ENCODE results near the gene TSPAN7. TPM values are rescaled to one million over a fixed set of nuclear protein-coding genes. Genes with fewer than 3 reads are reported as not detected.
A peak's percentile ranks its signal among the peaks of the same experiment; 100 is the strongest.

TSPAN7 gene
- total RNA-seq, 1 experiment from 2014 or later = 3.5 TPM

DNA sequence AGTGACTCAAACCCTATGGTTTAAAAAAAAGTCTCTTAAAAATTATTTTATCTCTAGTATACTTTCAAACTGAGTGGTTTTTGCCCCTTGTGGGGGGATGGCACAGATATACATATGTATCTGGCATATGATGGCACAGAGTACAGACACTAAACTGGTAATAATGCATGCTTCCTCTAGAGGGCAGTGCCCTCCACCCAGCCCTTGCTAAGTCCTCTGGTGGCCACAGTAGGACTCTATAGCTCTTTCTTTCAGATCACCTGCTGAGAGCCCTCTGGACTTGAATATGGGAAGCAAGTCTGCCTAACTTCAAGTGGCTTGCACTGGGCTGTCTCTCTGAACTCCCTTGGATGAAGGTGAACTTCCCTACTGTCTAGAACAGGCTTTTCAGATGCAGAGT lies 66.3 kb downstream of the TSPAN7 start:
- H3K27me3 ChIP-seq (ENCODE audit: insufficient read depth, low read length) = no peaks in the 10 kb centered on the region
- H3K18ac ChIP-seq (ENCODE audit: insufficient read length, low read depth, low read length) = no peak overlapping the region
- no peaks in the 10 kb centered on the region for H3K23me2 ChIP-seq (ENCODE audit: insufficient read length, low read depth, low read length, poor library complexity, severe bottlenecking)
- Mint-ChIP-seq H3K4me1 (peaks cover 0 to 3% of the 10 kb centered on the region in 2 experiments; a peak in 1 of 4 replicates), H3K36me3 (ENCODE audit: insufficient read depth in 1 of 3, low read depth in 3 of 3) (no peaks in the 10 kb centered on the region; a peak in 1 of 7 replicates), H3K27me3 (ENCODE audit: low read depth) (no peaks in the 10 kb centered on the region), H3K4me3 (no peak overlapping the region), H3K27ac (no peak overlapping the region), H3K9me3 (peaks cover 52 to 60% of the 10 kb centered on the region in 2 experiments)
- no peak overlapping the region for H2AFZ ChIP-seq (ENCODE audit: low read length)
- no peaks in the 10 kb centered on the region for H3K4me1 ChIP-seq (ENCODE audit: insufficient read depth, low read length)
- H3K27ac ChIP-seq (ENCODE audit: insufficient read length, low read depth, low read length) = no peak overlapping the region
- H2BK20ac ChIP-seq (ENCODE audit: low read depth, low read length, poor library complexity, severe bottlenecking) = no peak overlapping the region
- no peaks in the 10 kb centered on the region for H4K20me1 ChIP-seq (ENCODE audit: control insufficient read depth, insufficient read depth, insufficient read length)
- H3K4ac ChIP-seq (ENCODE audit: low read depth, low read length) = no peak overlapping the region
- H2BK15ac ChIP-seq (ENCODE audit: low read depth, low read length) = no peak overlapping the region
- H2BK12ac ChIP-seq (ENCODE audit: insufficient read length, low read depth, low read length) = no peak overlapping the region
- DNase-seq = peak; percentile 63
- H3T11ph ChIP-seq (ENCODE audit: low read length) = no peak overlapping the region
- no peak overlapping the region for H2BK120ac ChIP-seq (ENCODE audit: low read depth, low read length, poor library complexity, severe bottlenecking)
- H3K56ac ChIP-seq (ENCODE audit: insufficient read length, low read depth, low read length) = no peak overlapping the region
- H3K9me3 ChIP-seq (ENCODE audit: control insufficient read depth, low read depth, low read length) = no peaks in the 10 kb centered on the region
- H3K23ac ChIP-seq (ENCODE audit: insufficient read length, low read depth, low read length) = no peak overlapping the region
- H2BK5ac ChIP-seq (ENCODE audit: insufficient read length, low read length) = no peak overlapping the region
- no peak overlapping the region for H3K9ac ChIP-seq (ENCODE audit: extremely low read depth, insufficient read length, low read length)
- no peaks in the 10 kb centered on the region for H3K79me1 ChIP-seq (ENCODE audit: insufficient read depth, low read depth, low read length, poor library complexity, severe bottlenecking)
- no peak overlapping the region for H2AK5ac ChIP-seq (ENCODE audit: insufficient read length, low read length)
- H4K8ac ChIP-seq (replicated peaks; ENCODE audit: insufficient read length, low read depth, low read length) = no peak overlapping the region
- no peak overlapping the region for H3K4me2 ChIP-seq (ENCODE audit: insufficient read depth, insufficient read length, low read length)
- no peaks in the 10 kb centered on the region for H3K79me2 ChIP-seq (ENCODE audit: insufficient read depth, low read length)
- peak; percentile 78 for TF ChIP-seq CTCF (conservative IDR thresholded peaks at IDR 0.05)
- H4K5ac ChIP-seq (ENCODE audit: insufficient read length, low read depth, low read length) = no peak overlapping the region
- H4K91ac ChIP-seq (ENCODE audit: insufficient read length, low read depth, low read length) = no peak overlapping the region
- no peak overlapping the region for H3K14ac ChIP-seq (ENCODE audit: insufficient read depth, low read length)

Data from H9 (cell line).